Measurements from ENCODE around the gene ORC4. TPM values are rescaled to one million over a fixed set of nuclear protein-coding genes. Genes with fewer than 3 reads are reported as not detected.
"Not testable (repeated sequence)": the region's sequence is repeated elsewhere in the genome, so short reads cannot be mapped to it uniquely, and the experiment has no call there.

ORC4 gene
- total RNA-seq, 2 experiments from 2014 or later = 28.5 to 29.7 TPM

- Mint-ChIP-seq H3K27me3 (no peaks in the 10 kb centered on the region), H3K9me3 (no peaks in the 10 kb centered on the region), H3K4me1 (peaks cover under 1% of the 10 kb centered on the region), H3K4me3 (no peak overlapping the region), H3K36me3 (ENCODE audit: low read depth) (peaks cover 3% of the 10 kb centered on the region), H3K27ac (no peak overlapping the region)
- CTCF ChIA-PET = interaction anchor here (0.8 to 1.2 kb wide), 2 partner anchors 10 to 478 kb away, joined by 3 to 4 read pairs; partner anchors contain the start of genes MBD5 and ORC4
- POLR2A ChIA-PET = no interaction called here
- DNase-seq = no peak
Observed at GRCh38 chr2:148031152-148031551, 10.6 kb upstream of the ORC4 start.

DNA sequence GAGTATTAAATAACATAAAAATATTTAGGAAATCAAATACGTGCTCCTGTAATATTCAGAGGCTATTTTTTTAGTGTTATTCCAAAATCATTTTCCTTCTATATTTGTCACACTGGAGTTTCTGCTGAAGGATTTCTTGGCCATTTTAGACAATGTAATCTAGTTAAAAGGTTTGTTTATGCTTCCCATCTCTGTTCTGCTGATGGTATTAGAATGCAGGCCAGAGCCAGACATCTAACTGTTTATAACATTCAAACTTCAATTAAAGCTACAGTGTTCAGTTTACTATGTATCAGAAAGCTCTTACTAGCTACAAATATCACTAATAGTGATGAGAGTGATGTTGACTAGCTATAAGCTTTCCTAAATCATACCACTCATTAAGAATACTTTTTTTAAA is 8.2 kb upstream of the ORC4 start:
- DNase-seq = no peak
- H3K4me3 Mint-ChIP-seq = no peak overlapping the region
- H3K4me1 Mint-ChIP-seq = peaks cover 15% of the 10 kb centered on the region
- ChIA-PET CTCF (interaction anchor here (1.7 kb wide), 1 partner anchor 481 kb away, joined by 5 read pairs; no protein-coding TSS in a partner anchor), POLR2A (interaction anchor here (2.0 kb wide), 1 partner anchor 8 kb away, joined by 8 read pairs; the partner anchor contains the start of genes MBD5 and ORC4)
- H3K27ac Mint-ChIP-seq = no peak overlapping the region
- no peaks in the 10 kb centered on the region for H3K27me3 Mint-ChIP-seq
- H3K36me3 Mint-ChIP-seq (ENCODE audit: low read depth) = peaks cover 8% of the 10 kb centered on the region
- H3K9me3 Mint-ChIP-seq = no peaks in the 10 kb centered on the region

GRCh38 chr2:148027822-148028221 is 7.3 kb upstream of the ORC4 start:
- Mint-ChIP-seq H3K27ac (no peak overlapping the region), H3K4me3 (no peak overlapping the region), H3K4me1 (peaks cover 23% of the 10 kb centered on the region), H3K36me3 (ENCODE audit: low read depth) (peaks cover 8% of the 10 kb centered on the region), H3K9me3 (no peaks in the 10 kb centered on the region), H3K27me3 (no peaks in the 10 kb centered on the region)
- ChIA-PET CTCF (no interaction called here), POLR2A (no interaction called here)
- DNase-seq = no peak

GRCh38 chr2:148026573-148026972 is 6.0 kb upstream of the ORC4 start:
- Mint-ChIP-seq H3K27ac (no peak overlapping the region), H3K4me3 (no peak overlapping the region), H3K9me3 (no peaks in the 10 kb centered on the region), H3K27me3 (no peaks in the 10 kb centered on the region), H3K36me3 (ENCODE audit: low read depth) (peaks cover 12% of the 10 kb centered on the region), H3K4me1 (peaks cover 31% of the 10 kb centered on the region)
- ChIA-PET POLR2A (no interaction called here), CTCF (no interaction called here)
- DNase-seq = no peak

DNA sequence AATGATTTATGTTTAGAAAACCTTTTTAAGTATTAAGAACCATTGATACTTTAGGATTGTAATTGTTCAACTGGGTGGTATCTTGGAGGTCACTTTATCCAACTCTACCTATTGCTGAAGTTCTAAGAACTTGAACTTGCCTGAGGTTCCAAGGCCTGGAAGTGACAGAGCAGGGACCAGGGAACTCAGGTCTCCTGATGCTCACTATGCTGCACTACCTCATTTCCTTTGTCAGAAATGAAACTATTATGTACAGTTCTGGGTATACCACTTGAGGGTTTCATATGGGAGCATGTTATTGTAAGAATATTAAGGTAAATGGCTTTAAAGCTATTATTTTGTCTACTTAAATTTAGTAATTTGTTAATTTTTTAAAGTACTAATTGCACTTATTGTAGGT is 3.3 kb upstream of the ORC4 start:
- ChIA-PET CTCF (interaction anchor here (1.1 to 2.4 kb wide), 2 partner anchors 18 to 485 kb away, joined by 3 to 7 read pairs; no protein-coding TSS in a partner anchor), POLR2A (interaction anchor here (1.1 kb wide), 1 partner anchor 42 kb away, joined by 3 read pairs; no protein-coding TSS in a partner anchor)
- H3K4me1 Mint-ChIP-seq = peaks cover 44% of the 10 kb centered on the region
- H3K9me3 Mint-ChIP-seq = no peaks in the 10 kb centered on the region
- peaks cover 15% of the 10 kb centered on the region for H3K36me3 Mint-ChIP-seq (ENCODE audit: low read depth)
- DNase-seq = no peak
- peak overlapping the region; percentile 70 for H3K4me3 Mint-ChIP-seq
- peak overlapping the region; percentile 88 for H3K27ac Mint-ChIP-seq
- H3K27me3 Mint-ChIP-seq = no peaks in the 10 kb centered on the region

GRCh38 chr2:148022882-148023281 is 2.3 kb upstream of the ORC4 start:
- peaks cover 52% of the 10 kb centered on the region for H3K4me1 Mint-ChIP-seq
- CTCF ChIA-PET = interaction anchor here (1.5 to 2.4 kb wide), 2 partner anchors 486 to 623 kb away, joined by 5 to 7 read pairs; no protein-coding TSS in a partner anchor
- POLR2A ChIA-PET = interaction anchor here (1.3 to 2.2 kb wide), 3 partner anchors 10 to 1564 kb away, joined by 3 to 9 read pairs (median 5); partner anchors contain the start of gene MMADHC
- no peaks in the 10 kb centered on the region for H3K9me3 Mint-ChIP-seq
- peak overlapping the region; percentile 99 for H3K4me3 Mint-ChIP-seq
- peaks cover 15% of the 10 kb centered on the region for H3K36me3 Mint-ChIP-seq (ENCODE audit: low read depth)
- no peaks in the 10 kb centered on the region for H3K27me3 Mint-ChIP-seq
- DNase-seq = no peak
- no peak overlapping the region for H3K27ac Mint-ChIP-seq

- peaks cover 15% of the 10 kb centered on the region for H3K36me3 Mint-ChIP-seq (ENCODE audit: low read depth)
- no peaks in the 10 kb centered on the region for H3K27me3 Mint-ChIP-seq
- no peak for DNase-seq
- POLR2A ChIA-PET = interaction anchor here (0.8 to 2.2 kb wide), 7 partner anchors 11 to 1564 kb away, joined by 3 to 12 read pairs (median 5); partner anchors contain the start of gene MMADHC
- peak overlapping the region; percentile 95 for H3K27ac Mint-ChIP-seq
- peaks cover 54% of the 10 kb centered on the region for H3K4me1 Mint-ChIP-seq
- no peaks in the 10 kb centered on the region for H3K9me3 Mint-ChIP-seq
- peak overlapping the region; percentile 99 for H3K4me3 Mint-ChIP-seq
- CTCF ChIA-PET = interaction anchor here (1.5 to 2.4 kb wide), 2 partner anchors 487 to 623 kb away, joined by 5 to 7 read pairs; no protein-coding TSS in a partner anchor
Observed at GRCh38 chr2:148022351-148022750, 1.8 kb upstream of the ORC4 start.

DNA sequence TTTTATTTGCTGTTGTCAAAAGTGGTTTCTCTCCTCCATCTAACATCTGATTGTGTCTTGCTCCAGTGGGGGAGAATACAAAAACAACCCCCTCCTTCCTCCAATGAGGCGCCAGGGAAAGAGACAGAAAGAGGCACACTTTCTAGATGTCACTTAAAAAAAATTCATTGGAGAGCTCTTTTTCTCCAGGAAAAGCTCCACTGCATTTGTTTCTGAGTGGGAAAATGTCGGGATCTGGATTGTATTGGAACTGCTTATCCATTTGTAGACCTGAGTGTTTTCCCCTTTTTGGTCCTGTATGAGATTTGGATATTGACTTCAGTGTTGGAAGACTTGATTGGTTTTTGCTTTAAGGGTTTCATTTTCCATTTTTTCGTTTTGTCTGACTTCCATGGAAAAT is 1.3 kb upstream of the ORC4 start:
- Mint-ChIP-seq H3K4me1 (peaks cover 55% of the 10 kb centered on the region), H3K4me3 (peak overlapping the region; percentile 99), H3K36me3 (ENCODE audit: low read depth) (peaks cover 15% of the 10 kb centered on the region), H3K27ac (peak overlapping the region; percentile 95), H3K27me3 (no peaks in the 10 kb centered on the region), H3K9me3 (no peaks in the 10 kb centered on the region)
- DNase-seq = no peak
- CTCF ChIA-PET = interaction anchor here (1.5 to 2.4 kb wide), 2 partner anchors 487 to 624 kb away, joined by 5 to 7 read pairs; no protein-coding TSS in a partner anchor
- POLR2A ChIA-PET = interaction anchor here (0.8 to 2.2 kb wide), 11 partner anchors 11 to 1565 kb away, joined by 3 to 12 read pairs (median 4); partner anchors contain the start of gene MMADHC

- peak; percentile 67 for DNase-seq
- peak within 1 kb of the TSS; percentile 95 for H3K27ac Mint-ChIP-seq
- H3K36me3 Mint-ChIP-seq (ENCODE audit: low read depth) = peaks cover 13% of the 10 kb centered on the region
- H3K27me3 Mint-ChIP-seq = no peaks in the 10 kb centered on the region
- peak within 1 kb of the TSS; percentile 99 for H3K4me3 Mint-ChIP-seq
- ChIA-PET CTCF (interaction anchor here (0.6 to 2.4 kb wide), 7 partner anchors 10 to 793 kb away, joined by 3 to 7 read pairs (median 4); no protein-coding TSS in a partner anchor), POLR2A (interaction anchor here (0.6 to 2.2 kb wide), 19 partner anchors 8 to 1565 kb away, joined by 3 to 12 read pairs (median 3); partner anchors contain the start of genes ACVR2A and MMADHC)
- H3K4me1 Mint-ChIP-seq = peaks cover 57% of the 10 kb centered on the region
- H3K9me3 Mint-ChIP-seq = no peaks in the 10 kb centered on the region
Observed at GRCh38 chr2:148021059-148021861, 723 bp upstream of the ORC4 start, which contains the start of gene MBD5. Gene MBD5, plus strand, starts transcription at chr2:148021091.

DNA sequence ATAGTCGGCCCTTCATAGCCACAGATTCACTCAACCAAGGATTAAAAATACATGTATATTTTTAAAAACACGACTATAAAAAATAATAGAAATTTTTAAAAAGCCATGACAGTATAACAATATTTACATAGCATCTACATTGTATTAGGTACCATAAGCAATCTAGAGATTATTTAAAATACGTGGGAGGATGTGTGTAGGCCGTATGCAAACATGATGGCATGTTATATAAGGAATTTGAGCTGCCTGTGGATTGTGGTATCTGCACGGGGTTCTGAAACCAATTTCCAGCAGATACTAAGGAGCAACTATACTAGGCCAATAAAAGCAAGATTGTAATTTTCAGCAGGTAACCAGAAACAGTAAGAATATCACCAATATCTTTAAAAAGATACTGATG is 5.9 kb downstream of the ORC4 start:
- peaks cover 3% of the 10 kb centered on the region for H3K36me3 Mint-ChIP-seq (ENCODE audit: low read depth)
- POLR2A ChIA-PET = no interaction called here
- DNase-seq = no peak
- no peaks in the 10 kb centered on the region for H3K27me3 Mint-ChIP-seq
- H3K4me3 Mint-ChIP-seq = no peak overlapping the region
- H3K4me1 Mint-ChIP-seq = peaks cover 22% of the 10 kb centered on the region
- H3K27ac Mint-ChIP-seq = no peak overlapping the region
- H3K9me3 Mint-ChIP-seq = peaks cover 1% of the 10 kb centered on the region
- CTCF ChIA-PET = no interaction called here

GRCh38 chr2:148013876-148014275 is 6.7 kb downstream of the ORC4 start:
- H3K36me3 Mint-ChIP-seq (ENCODE audit: low read depth) = peaks cover 3% of the 10 kb centered on the region
- H3K27me3 Mint-ChIP-seq = no peaks in the 10 kb centered on the region
- H3K4me3 Mint-ChIP-seq = no peak overlapping the region
- CTCF ChIA-PET = no interaction called here
- H3K4me1 Mint-ChIP-seq = peaks cover 15% of the 10 kb centered on the region
- POLR2A ChIA-PET = no interaction called here
- peaks cover 2% of the 10 kb centered on the region for H3K9me3 Mint-ChIP-seq
- no peak overlapping the region for H3K27ac Mint-ChIP-seq
- no peak for DNase-seq

DNA sequence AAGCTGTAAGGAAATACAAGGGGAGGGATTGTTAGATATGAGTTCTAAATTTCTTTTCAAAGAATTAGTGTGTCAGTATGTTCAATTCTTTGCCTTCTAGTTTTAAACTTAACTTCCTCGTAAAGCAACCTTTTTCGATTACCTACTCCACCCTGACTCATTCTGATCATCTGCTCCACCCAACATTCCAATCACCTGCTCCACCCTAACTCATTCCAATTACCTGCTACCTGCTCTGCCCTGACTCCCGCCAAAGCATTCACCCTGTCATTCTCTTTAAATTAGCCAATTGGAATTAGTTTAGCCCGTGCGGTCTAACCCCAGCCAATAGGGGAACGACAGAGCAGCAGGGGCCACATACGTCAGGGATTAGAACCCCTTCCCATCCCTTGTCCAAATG is 12.1 kb downstream of the ORC4 start:
- DNase-seq, H3K27ac Mint-ChIP-seq, POLR2A ChIA-PET, H3K27me3 Mint-ChIP-seq, H3K4me1 Mint-ChIP-seq, H3K4me3 Mint-ChIP-seq: not testable (repeated sequence)
- Mint-ChIP-seq H3K9me3 (peaks cover 19% of the 10 kb centered on the region), H3K36me3 (ENCODE audit: low read depth) (peaks cover 17% of the 10 kb centered on the region)
- CTCF ChIA-PET = interaction anchor here (0.6 kb wide), 1 partner anchor 633 kb away, joined by 3 read pairs; no protein-coding TSS in a partner anchor
